ENCODE results near the gene COL15A1. TPM values are rescaled to one million over a fixed set of nuclear protein-coding genes. Genes with fewer than 3 reads are reported as not detected.

COL15A1 gene
- total RNA-seq, 1 experiment from 2014 or later: not detected

DNA sequence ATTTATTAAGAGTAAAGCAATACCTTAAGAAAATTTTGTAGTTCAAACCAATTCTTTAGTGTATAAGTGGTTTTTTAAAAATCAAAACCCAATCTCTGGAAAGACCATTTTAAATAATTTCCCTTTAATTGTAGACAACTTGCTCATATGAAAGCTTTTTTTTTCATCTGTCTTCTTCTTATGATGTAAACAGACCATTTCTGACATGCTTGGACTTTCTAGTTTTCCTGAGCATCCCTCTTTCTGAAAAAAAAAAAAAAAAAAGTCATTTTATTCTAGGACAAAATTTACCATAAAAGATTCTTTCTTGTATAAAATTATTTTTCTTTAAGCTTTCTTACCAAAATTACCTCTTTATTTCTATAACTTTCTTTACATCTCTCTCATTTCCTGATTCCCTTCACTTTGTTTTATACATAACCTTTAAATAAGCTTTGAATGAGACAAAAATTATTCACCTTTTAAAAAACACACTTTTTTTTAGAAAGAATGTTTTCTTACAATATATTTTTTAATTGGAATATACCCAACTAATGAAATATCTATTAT is 67.5 kb downstream of the COL15A1 start:
- Histone ChIP-seq H3K23me2 (ENCODE audit: insufficient read length, low read depth, low read length, poor library complexity, severe bottlenecking) (no peaks in the 10 kb centered on the region), H2BK12ac (ENCODE audit: insufficient read length, low read depth, low read length) (no peak overlapping the region), H3K56ac (ENCODE audit: insufficient read length, low read depth, low read length) (no peak overlapping the region), H3K4ac (ENCODE audit: low read depth, low read length) (no peak overlapping the region), H2BK20ac (ENCODE audit: low read depth, low read length, poor library complexity, severe bottlenecking) (no peak overlapping the region), H3K9ac (ENCODE audit: extremely low read depth, insufficient read length, low read length) (no peak overlapping the region), H4K8ac (replicated peaks; ENCODE audit: insufficient read length, low read depth, low read length) (no peak overlapping the region), H3K14ac (ENCODE audit: insufficient read depth, low read length) (no peak overlapping the region), H3K27me3 (ENCODE audit: insufficient read depth, low read length) (no peaks in the 10 kb centered on the region), H3T11ph (ENCODE audit: low read length) (no peak overlapping the region), H2BK120ac (ENCODE audit: low read depth, low read length, poor library complexity, severe bottlenecking) (no peak overlapping the region), H3K79me1 (ENCODE audit: insufficient read depth, low read depth, low read length, poor library complexity, severe bottlenecking) (no peaks in the 10 kb centered on the region), H3K79me2 (ENCODE audit: insufficient read depth, low read length) (0 out of 2 replicates have a peak, but pooled peaks cover 2% of the 10 kb centered on the region), H3K23ac (ENCODE audit: insufficient read length, low read depth, low read length) (no peak overlapping the region), H2BK5ac (ENCODE audit: insufficient read length, low read length) (no peak overlapping the region), H3K4me2 (ENCODE audit: insufficient read depth, insufficient read length, low read length) (no peak overlapping the region), H3K4me1 (ENCODE audit: insufficient read depth, low read length) (no peaks in the 10 kb centered on the region), H3K18ac (ENCODE audit: insufficient read length, low read depth, low read length) (no peak overlapping the region), H2AK5ac (ENCODE audit: insufficient read length, low read length) (no peak overlapping the region), H3K9me3 (ENCODE audit: control insufficient read depth, low read depth, low read length) (peaks cover 8% of the 10 kb centered on the region), H2BK15ac (ENCODE audit: low read depth, low read length) (no peak overlapping the region), H4K91ac (ENCODE audit: insufficient read length, low read depth, low read length) (no peak overlapping the region), H2AFZ (ENCODE audit: low read length) (no peak overlapping the region), H4K5ac (ENCODE audit: insufficient read length, low read depth, low read length) (no peak overlapping the region), H3K27ac (ENCODE audit: insufficient read length, low read depth, low read length) (no peak overlapping the region), H4K20me1 (ENCODE audit: control insufficient read depth, insufficient read depth, insufficient read length) (no peaks in the 10 kb centered on the region)
- H3K27me3 Mint-ChIP-seq (ENCODE audit: low read depth): no peaks in the 10 kb centered on the region; the same call in 1 of the 2 replicates
- peaks cover 44 to 50% of the 10 kb centered on the region in 2 experiments for H3K9me3 Mint-ChIP-seq
- H3K4me1 Mint-ChIP-seq: no peaks in the 10 kb centered on the region
- TF ChIP-seq, protein P1, sequence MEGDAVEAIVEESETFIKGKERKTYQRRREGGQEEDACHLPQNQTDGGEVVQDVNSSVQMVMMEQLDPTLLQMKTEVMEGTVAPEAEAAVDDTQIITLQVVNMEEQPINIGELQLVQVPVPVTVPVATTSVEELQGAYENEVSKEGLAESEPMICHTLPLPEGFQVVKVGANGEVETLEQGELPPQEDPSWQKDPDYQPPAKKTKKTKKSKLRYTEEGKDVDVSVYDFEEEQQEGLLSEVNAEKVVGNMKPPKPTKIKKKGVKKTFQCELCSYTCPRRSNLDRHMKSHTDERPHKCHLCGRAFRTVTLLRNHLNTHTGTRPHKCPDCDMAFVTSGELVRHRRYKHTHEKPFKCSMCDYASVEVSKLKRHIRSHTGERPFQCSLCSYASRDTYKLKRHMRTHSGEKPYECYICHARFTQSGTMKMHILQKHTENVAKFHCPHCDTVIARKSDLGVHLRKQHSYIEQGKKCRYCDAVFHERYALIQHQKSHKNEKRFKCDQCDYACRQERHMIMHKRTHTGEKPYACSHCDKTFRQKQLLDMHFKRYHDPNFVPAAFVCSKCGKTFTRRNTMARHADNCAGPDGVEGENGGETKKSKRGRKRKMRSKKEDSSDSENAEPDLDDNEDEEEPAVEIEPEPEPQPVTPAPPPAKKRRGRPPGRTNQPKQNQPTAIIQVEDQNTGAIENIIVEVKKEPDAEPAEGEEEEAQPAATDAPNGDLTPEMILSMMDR (conservative IDR thresholded peaks at IDR 0.05): no peak
- no peak for DNase-seq
- H3K4me3 Mint-ChIP-seq: no peak overlapping the region
- H3K36me3 Mint-ChIP-seq (ENCODE audit: insufficient read depth in 1 of 3, low read depth in 3 of 3): peaks cover 7 to 23% (median 13%) of the 10 kb centered on the region in 3 experiments; a peak in 6 of 7 replicates
- H3K27ac Mint-ChIP-seq: no peak overlapping the region
